CD4-positive, alpha-beta T cell treated with Interleukin-17A for 4 hours (primary cell): ENCODE measurements around the gene SAE1.

Experiments
- DNase-seq: peaks from one replicate; pipeline ENCODE4 v3.0.0-alpha.2; 2020; ENCODE audit warnings: mixed read lengths

The SAE1 gene

DNA sequence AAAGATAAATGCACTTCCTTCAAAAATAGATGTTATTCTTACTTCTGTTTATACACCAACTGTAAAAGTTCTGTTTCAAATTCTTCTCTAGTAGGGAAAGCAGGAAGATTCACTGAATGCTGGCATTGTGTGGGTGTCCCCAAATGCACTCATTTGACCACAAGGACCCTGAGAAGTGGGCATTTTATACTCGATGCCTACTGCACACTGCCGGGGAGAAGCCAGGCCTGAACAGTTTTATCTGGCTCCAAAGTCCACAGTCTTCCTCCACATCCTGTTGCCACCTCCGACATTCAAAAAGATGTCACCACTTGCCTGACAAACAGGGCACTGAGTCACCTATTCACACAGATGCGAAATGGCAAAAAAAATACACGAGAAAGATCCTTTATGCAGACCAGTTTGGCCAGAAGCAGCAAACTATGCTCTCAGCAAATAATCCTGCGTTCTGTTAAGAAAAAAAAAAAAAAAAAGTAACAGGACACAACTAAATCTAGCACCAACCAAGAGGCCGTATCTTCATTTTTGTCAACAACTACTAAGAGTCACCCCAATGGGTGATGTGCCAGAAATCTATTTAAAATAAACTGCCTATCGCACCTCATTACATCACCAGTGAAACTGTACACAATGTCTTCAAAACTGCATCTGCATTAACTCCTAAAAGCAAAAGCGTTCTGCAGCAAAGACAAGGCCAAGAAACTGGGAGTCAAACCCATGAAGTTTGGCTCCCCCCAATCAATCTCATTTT lies 23.3 kb upstream of the SAE1 start:
- peak; percentile 70 for DNase-seq

DNA sequence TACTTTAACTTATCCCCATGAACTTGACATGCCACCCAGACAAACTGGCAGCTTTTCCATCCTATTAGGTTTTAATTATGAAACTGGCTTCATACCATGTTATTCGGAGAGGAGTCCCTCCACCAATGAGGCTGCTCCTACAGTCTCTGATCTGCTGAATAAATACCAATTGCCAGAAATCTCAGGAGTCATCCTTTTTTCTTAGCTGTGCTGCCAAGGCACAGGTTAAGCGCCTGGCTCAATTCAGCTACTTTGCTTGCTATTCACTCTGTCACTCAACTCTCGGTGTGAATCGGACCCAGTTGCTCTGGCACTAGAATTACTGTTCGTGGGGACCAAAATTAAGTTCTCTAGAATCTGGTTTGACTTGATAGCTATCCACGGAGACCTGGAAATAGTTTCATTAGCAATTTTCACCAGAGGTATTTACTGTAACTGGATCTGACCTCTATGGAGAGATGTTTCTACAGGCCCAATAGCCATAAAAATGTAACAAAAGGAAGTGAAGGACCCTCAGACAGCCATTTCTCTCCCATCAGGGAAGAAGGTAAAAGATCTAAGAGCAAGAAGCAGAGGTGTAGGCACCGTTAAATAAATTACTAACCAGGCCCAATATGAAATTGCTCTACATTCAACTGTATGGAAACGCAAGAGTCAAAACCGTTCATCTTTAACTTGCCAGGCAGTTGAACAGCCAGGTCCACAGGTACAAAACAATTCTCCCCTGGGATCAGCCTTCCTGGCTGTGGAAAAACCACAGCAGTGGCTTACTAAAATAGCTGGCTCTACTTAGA lies 22.5 kb upstream of the SAE1 start:
- DNase-seq: no peak

DNA sequence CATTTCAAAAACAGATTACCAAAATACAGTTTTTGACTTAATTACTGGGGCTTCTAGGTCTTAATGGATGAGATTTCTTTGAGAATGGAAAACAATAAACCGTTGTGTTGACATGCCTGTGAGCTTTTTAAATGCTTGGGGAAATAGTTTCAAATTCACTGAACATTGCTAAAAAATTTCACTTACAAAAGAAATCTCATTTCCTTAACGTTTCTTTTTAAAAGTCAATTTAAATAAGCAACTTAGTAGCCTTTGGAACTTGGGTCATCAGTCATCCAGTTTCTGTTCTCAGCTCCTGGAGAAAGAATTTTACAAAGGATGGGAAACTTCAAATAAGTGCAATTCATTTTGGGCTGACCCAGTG lies 21.5 kb upstream of the SAE1 start:
- DNase-seq: no peak

DNA sequence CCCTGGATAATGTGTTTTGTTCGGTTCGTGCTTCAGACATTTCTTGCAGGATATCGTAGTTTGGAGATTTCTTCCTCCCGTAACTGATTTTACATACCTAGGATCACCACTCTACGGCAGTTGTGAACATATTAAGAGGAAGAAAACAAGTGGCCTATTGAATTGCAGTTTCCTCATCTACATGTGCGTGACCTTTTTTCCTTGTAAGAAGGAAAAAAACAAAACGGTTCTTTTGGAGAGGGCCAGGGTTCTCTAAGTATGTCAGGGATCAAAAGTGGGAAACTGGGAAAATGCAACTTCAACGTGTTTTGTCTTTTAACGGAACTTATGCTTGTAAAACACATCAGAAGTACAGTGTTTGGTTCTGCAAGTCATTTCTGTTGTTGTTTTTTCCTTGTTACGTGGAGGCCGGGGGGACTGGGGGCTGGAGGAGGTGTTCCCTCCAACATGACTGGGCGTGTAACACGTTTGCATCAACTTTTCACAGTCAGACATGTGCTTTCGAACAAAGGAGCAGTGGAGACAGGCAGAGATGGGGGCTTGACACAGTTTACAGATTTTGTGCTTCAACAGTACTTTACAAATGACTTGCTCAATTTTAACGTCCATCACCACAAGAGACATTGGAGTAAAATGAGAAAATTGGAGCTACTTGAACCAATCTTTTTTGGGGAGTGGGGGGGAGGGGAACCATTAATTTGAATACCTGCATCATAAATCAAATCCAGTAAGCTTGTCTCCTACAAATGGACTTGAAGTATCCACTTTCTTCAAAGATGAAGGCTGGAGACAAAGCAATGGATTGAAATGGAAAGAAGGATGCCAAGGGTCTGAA lies 20.9 kb upstream of the SAE1 start:
- DNase-seq: peak; percentile 66

DNA sequence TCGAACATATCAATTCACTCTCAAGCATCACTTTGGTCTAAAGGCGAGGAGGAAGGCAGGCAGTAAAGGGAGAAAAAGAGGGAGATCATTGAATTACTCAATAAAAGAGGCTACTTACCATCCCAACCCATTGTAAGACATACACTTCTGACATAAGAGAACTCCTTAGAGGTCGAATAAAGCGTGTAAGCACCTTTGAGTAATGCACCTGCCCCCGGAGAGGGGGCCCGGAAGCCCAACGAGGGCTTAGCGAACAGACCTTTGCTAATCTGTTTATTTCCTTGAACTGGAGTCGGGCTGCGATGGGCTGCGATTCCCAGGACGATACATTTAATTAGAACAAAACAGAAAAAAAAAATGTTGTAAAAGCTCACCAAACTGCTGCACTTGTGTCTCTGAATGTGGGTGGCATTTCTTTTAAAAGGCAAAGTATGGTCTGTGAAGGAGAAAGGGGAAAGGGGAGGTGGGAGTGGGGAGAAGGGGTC lies 20.1 kb upstream of the SAE1 start:
- DNase-seq: peak; percentile 81

DNA sequence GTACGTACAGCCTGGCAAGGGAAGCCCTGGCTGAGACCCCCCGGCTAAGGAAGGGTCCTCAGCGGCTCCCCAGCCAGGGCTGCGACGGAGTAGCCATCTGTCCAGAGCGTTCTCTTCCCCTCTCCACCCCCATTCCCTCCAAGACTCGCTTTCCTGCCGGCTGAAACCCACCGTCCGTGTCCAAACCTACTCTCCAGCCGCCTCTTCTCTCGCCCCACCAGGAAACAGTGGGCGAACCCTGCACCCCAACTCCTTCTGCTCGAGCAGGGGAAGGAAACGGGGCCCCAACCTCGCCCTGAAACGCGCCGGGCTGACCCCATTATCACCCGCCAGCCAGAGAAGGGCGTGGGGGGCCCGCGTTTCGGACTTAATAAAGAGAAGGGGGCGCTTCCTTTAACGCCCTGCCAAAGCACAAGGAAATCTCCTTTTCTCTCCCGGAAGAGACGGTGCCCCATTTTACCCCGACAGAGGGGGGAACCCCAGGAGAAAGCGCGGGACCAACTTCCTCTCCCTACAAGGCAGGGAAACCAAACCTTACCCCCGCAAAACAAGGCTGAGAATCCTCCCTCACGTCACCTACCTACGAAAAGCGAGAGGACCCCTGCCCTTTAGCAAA lies 19.5 kb upstream of the SAE1 start:
- peak; percentile 61 for DNase-seq

DNA sequence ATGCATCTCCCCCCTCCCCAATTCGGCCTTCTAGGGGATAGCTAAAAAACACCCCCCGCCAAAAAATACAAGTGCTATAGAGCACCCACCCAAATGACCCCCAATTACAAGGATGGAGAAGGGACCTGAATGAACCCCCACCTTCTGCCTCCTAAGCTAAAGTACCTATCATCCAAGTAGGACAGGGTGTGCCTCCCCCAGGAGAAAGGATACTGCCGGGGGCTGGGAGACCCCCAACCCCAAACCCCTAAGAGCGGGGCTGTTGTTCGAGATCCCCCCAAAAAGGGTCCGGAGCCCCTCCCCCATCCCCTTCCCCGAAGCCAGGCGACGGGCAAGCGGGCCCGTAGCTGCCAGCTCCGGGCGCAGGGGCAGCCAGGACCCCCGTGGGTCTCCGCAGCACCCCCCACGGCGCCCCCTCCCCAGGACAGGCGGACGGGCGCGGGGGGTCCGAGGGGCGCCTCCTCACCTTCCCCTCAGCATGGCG lies 18.9 kb upstream of the SAE1 start:
- no peak for DNase-seq

DNA sequence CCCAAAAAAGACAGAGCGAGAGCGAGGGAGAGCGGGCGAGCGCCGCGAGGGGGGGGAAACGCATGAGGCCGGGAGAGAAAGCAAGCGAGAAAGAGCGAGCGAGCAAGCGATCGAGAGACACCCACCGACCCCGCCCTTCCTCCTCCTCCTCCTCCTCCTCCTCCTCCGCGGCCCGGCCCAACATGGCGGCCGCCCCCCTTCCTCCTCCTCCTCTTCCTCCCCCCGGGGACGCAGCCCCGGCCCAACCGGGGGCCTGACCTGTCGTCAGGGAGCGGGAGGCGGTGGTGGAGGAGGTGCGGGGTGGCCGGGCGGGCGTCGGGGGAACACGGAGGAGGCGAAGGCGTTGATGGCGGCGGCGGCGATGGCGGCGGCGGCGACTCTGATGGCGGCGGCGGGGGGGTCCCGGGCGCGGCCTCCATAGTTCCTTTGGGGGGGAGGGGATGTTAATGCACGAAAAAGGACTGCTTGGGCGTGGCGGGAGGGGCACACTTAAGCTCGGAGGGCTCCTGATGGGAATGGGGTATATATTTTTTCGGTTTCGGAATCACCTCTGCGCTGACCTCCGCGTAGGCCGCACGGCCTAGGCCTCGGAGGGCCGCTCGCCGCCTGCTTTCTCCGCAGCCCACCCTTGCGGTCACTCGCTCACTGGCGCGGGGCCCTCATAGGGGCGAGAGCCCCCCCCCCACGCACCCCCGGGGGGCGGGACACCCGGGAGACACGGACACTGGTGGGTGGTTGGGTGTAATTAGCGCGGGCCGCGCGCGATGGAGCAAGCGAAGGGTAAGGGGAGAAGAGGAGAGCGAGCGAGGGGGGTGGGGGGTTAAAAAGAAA lies 18.3 kb upstream of the SAE1 start:
- peak; percentile 95 for DNase-seq

DNA sequence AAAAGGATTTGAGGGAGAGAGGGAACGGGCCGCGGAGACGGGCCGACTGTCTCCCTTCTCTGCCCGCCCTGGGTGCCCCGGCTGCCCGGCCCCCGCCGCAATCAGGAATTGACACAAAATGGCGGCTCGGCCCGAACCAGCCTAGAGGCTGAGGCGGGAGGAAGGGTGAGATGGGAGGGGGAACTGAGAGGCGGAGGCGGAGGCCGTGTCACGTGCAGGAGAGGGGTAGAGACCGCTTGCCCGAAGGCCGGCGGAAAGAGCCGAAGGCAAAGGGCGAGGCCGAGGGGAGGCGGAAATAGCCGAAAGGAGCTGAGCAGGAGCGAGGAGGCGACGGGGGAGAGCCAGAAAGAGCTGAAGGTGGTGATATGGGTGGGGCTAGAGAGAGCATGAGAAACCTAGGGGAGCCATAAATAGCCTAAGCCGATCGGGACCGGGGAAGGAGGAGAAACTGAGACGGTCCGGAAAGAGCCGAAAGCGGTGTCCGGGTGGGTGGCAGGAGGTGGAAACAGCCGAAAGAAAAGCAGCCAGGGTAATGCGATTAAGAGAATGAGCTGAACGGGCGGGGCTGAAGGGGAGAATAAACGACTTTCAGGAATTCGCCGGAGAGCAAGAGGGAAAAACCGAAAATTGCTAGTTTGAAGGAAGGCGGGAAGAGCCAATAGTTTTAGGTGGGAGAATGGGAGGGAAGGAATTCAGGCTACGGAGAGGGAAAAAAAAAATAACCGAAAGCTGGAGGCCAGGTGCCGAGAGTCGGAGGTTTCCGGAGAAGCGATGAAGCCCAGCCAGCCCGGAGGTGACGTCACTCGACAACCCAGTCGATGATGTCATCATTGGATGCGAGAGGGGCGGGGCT lies 17.4 kb upstream of the SAE1 start, which contains the start of gene ZC3H4:
ZC3H4 (minus strand) TSS at position 780 of the 853 bp plus-strand sequence. CDS start 1,192 bp downstream, outside the sequence.
- DNase-seq: peak; percentile 98

DNA sequence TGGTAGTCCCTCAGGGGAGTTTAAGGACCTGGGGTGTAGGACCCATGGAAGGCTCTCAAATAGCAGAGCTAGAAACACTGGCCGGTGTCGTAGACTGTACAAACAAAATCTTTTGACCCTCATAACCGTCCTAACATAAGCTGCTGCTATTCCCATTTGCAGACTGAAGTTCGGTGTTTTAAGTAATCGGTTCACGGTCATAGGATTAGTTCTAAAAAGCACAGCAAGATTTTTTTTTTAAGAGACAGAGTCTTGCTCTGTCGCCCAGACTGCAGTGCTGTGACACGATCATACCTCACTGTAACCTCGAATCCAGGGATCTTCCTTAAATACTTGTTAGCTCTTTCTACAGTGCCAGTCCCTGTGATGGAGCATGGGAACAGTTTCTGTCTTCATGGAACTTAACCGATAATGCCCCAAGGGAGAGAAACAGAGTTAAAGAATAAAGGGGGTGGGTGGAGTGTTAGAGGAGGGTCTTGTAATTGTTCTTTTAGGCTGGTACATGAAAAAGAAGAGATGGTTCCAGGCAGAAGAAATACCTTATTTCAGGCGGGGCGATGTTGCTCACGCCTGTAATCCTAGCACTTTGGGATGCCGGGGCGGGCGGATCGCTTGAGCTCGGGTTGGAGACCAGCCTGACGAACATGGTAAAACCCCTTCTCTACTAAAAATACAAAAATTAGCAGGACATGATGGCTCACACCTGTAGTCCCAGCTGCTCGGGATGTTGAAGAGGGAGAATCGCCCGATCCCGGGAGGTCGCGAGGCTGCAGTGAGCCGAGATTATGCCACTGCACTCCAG lies 16.6 kb upstream of the SAE1 start:
- no peak for DNase-seq

DNA sequence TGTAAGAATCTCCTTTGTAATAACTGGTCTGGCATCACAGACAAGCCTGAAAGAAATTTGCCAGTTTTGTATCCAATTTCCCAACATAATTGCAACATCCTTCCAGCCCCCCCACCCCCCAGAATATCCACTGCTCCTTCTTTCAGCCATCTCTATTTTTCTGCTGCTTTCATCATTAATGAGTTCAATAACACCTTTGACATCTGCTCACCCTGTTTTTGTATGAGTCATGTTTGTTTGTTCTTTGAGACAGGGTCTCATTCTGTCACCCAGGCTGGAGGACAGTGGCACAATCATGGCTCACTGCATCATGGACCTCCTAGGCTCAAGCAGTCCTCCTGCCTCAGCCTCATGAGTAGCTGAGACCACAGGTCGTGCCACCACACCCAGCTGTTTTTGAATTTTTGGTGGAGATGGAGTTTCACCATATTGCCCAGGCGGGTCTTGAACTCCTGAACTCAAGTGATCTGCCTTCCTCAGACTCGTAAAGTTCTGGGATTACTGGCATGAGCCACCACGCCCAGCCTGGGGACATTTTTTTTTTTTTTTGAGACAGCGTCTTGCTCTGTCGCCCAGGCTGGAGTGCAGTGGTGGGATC lies 10.1 kb upstream of the SAE1 start:
- no peak for DNase-seq

DNA sequence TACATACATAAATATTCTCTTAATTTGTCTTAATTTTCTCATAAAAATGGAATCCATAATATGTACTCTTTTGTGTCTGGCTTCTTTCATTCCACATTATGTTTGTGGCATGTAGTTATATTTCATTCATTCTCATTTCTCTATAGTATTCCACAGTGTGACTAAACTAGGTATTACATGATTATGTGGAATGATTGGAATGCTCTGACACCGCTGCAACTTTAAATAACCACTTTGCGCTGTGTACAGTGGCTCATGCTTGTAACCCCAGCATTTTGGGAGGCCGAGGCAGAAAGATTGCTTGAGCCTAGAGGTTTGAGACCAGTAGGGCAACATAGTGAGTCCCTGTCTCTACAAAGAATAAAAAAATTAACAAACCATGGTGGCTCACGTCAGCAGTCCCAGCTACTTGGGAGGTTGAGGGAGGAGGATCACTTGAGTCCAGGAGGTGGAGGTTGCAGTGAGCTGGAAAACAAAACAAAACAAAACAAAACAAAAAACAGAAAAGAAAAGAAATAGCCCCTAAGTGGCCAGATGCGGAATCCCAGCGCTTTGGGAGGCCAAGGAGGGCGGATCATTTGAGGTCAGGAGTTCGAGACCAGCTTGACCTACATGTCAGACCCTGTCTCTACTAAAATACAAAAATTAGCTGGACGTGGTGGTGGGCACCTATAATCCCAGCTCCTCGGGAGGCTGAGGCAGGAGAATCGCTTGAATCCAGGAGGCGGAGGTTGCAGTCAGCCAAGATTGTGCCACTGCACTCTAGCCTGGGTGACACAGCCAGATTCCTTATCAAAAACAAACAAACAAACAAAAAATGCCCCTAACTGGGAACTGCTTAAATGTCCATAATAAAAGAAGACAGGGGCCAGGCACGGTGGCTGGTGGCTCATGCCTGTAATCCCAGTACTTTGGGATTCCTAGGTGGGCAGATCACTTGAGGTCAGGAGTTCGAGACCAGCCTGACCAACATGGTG lies 8.0 kb upstream of the SAE1 start:
- no peak for DNase-seq

DNA sequence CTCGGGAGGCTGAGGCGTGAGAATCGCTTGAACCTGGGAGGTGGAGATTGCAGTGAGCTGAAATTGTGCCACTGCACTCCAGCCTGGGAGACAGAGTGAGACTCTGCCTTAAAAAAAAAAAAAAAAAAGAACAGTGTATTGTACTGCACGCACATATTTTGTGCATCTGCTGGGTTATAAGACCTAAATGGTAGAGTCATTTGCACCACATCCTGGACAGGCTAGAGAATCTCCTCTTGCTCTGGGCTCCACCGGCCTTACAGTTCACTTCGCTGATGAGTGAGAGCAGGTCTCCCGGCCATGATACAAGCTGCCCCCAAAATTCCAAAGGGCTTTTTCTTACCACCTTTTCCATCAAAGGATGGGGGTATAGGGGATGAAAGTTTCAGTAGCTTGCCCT lies 7.2 kb upstream of the SAE1 start:
- DNase-seq: no peak

DNA sequence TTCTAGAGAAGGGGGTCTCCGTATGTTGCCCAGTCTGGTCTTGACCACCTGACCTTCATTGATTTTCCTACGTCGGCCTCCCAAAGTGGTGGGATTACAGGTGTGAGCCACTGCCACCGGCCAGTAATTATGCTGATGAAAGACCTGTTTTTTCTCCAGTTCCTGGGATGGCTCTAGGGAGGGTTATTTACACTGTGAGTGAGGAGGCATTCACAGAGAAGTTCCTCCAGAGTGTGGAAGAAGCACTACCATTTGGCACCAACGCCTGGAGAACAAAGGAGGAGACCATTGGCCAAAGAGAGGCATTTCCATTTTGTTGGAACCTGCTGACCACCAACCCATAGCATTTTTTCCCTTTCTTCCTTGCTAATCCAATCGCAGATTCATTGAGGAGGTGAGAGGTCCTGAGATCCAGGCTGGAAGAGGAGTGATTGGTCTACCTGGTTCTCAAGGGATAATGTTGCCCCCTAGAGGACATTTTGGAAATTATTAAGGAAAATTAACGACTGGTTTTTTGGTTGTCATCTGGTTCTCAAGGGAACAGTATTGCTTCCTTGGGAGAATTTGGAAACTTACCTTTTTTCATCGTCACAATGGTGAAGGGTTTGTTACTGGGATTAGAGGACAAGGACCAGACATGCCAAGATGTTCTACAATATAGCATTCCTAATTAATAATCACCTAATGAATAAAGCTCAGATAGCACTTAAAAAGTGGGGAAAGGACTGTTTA lies 5.5 kb upstream of the SAE1 start:
- DNase-seq: peak; percentile 32

DNA sequence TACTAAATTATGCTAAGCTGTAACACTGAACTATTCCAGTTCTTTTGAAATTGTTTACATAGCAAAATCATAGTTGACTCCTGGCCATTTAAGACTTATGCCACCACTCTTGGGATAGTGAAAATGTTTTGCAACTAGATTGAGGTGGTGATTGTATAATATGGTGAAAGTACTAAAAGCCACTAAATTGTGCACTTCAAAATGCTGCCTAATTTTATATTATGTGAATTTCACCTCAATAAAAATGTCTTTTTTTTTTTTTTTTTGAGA lies 5.0 kb upstream of the SAE1 start:
- DNase-seq: no peak

DNA sequence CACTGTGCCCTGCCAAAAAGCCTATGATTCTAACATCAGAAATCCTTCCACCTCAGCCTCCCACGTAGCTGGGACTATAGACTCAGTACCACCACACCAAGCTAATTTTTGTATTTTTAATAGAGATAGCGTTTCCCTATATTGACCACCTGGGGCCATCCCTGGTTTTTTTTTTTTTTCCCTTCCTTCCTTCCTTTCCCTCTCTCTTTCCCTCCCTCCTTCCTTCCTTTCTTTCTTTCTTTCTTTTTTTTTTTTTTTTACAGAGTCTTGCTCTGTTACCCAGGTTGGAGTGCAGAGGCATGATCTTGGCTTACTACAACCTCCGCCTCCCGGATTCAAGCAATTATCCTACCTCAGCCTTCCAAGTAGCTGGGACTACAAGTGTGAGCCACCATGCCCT lies 1.1 kb upstream of the SAE1 start:
- no peak for DNase-seq

DNA sequence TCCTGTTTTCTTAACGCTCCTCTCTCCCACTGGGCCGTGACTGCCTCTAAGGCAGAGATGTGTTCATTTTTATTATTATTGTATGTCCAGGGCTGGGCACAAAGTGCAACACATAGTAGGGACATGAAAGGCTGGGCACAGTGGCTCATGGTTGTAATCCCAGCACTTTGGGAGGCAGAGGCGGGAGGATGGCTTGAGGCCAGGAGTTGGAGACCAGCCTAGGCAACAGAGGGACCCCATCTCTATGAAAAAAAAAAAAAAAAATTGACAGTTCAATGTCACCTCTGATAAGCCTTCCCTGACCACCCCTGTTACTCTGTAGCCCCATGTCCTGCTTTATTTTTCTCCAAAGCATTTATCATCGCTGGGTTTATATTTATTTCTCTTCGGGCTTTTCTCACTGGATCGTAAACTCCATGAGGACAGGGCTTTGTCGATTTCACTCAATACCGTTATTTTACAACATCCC lies 481 bp upstream of the SAE1 start:
- DNase-seq: no peak
